A549 (cell line): Measurements from ENCODE around the gene SMARCAL1.

Source experiments
- BHLHE40 ChIP-seq: IDR thresholded peaks from 2 replicates; pipeline ENCODE4 v1.6.1; 2012; ENCODE audit warnings: low read depth, low read length, inconsistent platforms
- CEBPB ChIP-seq, 2 experiments: fragments of >200 bp in 1 of 2; sonication (Bioruptor Twin) in 1 of 2; formaldehyde crosslinking in 1 of 2; IDR thresholded peaks; 2 replicates each; pipeline ENCODE4 v1.6.1; 2012 to 2016
- MYC ChIP-seq: IDR thresholded peaks from 2 replicates; pipeline ENCODE4 v1.6.1; 2012; ENCODE audit warnings: mild to moderate bottlenecking, inconsistent platforms, low read length, improper control_type of control experiment, borderline replicate concordance
- POLR2A ChIP-seq: IDR thresholded peaks from 2 replicates; pipeline ENCODE4 v1.6.1; 2012; ENCODE audit warnings: mild to moderate bottlenecking, low read length
- RNF2 ChIP-seq: fragments of 200-600 bp; sonication (generic); IDR thresholded peaks from 2 replicates; pipeline ENCODE4 v1.6.1; 2016; ENCODE audit warnings: low read depth, mild to moderate bottlenecking, antibody characterized with exemption, moderate library complexity, borderline replicate concordance
- TF ChIP-seq, protein P1 (sequence below): fragments of >200 bp; sonication (Bioruptor Twin); formaldehyde crosslinking; IDR thresholded peaks from 3 replicates; pipeline ENCODE4 v1.5.1; 2016

DNA sequence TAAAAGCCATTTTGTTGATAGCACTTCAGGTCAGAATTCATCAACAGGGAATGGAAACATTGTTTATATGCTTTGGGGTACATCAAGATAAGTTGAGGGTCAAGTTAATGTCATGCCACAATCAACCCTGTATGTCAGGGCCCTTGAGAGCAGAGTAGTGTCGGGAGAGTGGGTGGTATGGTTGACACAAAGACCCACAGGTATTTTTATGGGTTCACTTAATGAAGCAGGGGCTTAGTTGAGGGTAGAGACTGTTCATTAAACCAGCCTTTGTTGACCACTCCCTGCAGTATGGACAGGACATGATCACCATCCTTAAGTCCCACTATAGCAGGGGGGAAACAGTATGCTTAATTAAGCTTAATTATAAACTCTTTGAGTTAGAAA lies 92.1 kb downstream of the SMARCAL1 start:
- TF ChIP-seq POLR2A, result no peak
- TF ChIP-seq, protein P1, sequence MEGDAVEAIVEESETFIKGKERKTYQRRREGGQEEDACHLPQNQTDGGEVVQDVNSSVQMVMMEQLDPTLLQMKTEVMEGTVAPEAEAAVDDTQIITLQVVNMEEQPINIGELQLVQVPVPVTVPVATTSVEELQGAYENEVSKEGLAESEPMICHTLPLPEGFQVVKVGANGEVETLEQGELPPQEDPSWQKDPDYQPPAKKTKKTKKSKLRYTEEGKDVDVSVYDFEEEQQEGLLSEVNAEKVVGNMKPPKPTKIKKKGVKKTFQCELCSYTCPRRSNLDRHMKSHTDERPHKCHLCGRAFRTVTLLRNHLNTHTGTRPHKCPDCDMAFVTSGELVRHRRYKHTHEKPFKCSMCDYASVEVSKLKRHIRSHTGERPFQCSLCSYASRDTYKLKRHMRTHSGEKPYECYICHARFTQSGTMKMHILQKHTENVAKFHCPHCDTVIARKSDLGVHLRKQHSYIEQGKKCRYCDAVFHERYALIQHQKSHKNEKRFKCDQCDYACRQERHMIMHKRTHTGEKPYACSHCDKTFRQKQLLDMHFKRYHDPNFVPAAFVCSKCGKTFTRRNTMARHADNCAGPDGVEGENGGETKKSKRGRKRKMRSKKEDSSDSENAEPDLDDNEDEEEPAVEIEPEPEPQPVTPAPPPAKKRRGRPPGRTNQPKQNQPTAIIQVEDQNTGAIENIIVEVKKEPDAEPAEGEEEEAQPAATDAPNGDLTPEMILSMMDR, result no peak
- TF ChIP-seq RNF2, result no peak
- TF ChIP-seq CEBPB (IDR thresholded peaks at IDR 0.05), result no peak
- no peak for TF ChIP-seq MYC
- TF ChIP-seq BHLHE40, result no peak
